NOMO-1 (cell line): Measurements from ENCODE around the gene IL1RAPL2.
"Not testable (repeated sequence)": the region's sequence is repeated elsewhere in the genome, so short reads cannot be mapped to it uniquely, and the experiment has no call there.

ENCODE experiments used
- DNase-seq, 2 experiments: peaks; one replicate each; lab custom pipeline; 2025; ENCODE audit not compliant: unreplicated experiment in 2 of 2; lab: John Stamatoyannopoulos, UW

IL1RAPL2 gene

DNA sequence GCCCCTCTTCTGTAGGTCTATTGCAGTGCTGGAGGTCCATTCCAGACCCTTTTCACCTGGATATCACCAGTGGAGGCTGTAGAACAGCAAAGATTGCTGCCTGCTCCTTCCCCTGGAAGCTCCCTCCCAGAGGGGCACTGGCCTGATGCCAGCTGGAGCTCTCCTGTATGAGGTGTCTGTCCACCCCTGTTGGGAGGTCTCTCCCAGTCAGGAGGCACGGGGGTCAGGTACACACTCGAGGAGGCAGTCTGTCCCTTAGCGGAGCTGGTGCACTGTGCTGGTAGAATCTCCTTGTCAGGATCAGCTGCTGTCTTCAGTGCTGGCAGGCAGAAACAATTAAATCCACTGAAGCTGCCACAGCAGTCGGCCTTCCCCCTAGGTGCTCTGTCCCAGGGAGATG lies 276.6 kb downstream of the IL1RAPL2 start:
- DNase-seq: no peak

GRCh38 chrX:104852241-104852640 lies 286.2 kb downstream of the IL1RAPL2 start:
- no peak for DNase-seq

DNA sequence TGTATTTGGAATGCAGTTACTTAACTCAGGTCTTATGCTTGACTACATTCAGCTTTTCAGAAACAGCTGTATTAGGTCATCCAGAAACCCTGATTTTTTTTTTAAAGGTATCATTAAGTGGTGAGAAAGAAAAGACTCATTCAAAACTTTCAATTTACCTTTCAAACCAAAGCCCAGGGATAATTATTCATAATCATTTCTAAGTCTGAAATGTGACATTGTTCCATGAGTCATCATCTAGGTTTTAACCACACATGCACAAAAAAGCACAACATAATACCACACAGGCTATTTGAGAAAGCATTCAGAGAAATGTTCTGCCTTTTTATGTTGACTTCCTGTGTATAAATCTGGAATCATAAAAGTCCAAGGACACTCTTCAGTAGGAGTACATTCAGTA lies 288.2 kb downstream of the IL1RAPL2 start:
- DNase-seq: no peak

GRCh38 chrX:104854790-104855340 lies 288.9 kb downstream of the IL1RAPL2 start:
- no peak for DNase-seq

- no peak for DNase-seq
These were observed 297.5 kb downstream of the IL1RAPL2 start for GRCh38 chrX:104863466-104863865.

DNA sequence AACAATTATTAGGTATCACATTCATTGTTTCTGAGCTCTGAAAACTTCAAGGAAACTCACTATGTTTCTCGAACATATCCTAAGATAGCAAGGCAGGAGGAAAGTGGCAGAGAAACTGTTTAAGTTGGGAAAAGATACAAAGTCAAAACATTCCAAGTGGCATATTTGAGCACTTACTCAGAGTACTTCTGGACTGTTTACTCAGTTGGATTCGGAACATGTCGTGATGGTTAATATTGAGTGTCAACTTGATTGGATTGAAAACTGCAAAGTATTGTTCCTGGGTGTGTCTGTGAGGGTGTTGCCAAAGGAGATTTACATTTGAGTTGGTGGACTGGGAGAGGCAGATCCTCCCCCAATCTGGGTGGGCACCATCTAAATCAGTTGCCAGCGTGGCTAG lies 298.3 kb downstream of the IL1RAPL2 start:
- no peak for DNase-seq

DNA sequence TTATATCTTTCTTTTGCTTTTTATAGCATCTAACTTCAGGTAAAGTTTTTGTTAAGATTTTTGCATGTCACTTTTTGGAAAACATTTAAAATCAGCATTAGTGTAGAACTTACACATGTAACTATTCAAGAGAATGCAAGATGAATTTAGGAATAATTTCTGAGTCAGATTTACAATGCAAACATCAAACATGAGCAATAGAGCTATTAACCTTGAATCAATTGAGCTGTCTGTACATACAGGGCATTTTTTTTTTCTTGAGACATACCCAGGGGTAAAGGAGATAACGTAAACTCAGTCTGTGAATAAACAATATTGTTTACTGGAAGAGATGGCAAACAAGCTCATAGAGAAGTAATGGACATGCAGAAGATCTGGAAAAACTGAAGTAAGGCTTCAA lies 311.5 kb downstream of the IL1RAPL2 start:
- DNase-seq: no peak

- DNase-seq: no peak
These were observed 336.1 kb downstream of the IL1RAPL2 start for GRCh38 chrX:104902070-104902469.

DNA sequence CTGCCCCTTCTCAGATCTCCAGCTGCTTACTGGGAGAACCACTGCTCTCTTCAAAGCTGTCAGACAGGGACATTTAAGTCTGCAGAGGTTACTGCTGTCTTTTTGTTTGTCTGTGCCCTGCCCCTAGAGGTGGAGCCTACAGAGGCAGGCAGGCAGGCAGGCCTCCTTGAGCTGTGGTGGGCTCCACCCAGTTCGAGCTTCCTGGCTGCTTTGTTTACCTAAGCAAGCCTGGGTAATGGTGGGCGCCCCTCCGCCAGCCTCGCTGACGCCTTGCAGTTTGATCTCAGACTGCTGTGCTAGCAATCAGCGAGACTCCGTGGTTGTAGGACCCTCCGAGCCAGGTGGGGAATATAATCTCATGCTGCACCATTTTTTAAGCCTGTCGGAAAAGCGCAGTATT lies 343.7 kb downstream of the IL1RAPL2 start:
- DNase-seq: not testable (repeated sequence)

- DNase-seq: no peak
These were observed 347.3 kb downstream of the IL1RAPL2 start for GRCh38 chrX:104913348-104913747.

DNA sequence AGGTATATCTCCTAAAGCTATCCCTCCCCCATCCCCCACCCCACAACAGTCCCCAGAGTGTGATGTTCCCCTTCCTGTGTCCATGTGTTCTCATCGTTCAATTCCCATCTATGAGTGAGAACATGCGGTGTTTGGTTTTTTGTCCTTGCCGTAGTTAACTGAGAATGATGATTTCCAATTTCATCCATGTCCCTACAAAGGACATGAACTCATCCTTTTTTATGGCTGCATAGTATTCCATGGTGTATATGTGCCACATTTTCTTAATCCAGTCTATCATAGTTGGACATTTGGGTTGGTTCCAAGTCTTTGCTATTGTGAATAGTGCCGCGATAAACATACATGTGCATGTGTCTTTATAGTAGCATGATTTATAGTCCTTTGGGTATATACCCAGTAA lies 348.7 kb downstream of the IL1RAPL2 start:
- not testable (repeated sequence) for DNase-seq

DNA sequence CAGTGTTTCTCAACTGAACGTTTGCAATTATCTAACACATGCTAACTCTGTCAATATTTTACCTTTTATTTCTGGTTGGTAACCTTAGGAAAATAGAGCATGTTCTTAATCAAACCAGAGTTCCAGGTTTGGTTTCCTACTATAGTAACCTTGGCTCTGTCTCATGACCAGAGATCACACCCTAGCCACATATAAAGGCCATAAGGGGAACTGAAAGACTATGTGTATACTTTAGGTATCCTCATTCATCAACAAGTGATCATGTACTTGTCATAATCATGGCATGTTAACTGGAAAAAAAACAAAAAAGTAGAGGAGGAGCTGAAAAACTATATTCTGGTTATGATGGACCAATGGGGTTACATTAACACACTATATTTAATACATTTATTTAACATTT lies 352.1 kb downstream of the IL1RAPL2 start:
- no peak for DNase-seq

DNA sequence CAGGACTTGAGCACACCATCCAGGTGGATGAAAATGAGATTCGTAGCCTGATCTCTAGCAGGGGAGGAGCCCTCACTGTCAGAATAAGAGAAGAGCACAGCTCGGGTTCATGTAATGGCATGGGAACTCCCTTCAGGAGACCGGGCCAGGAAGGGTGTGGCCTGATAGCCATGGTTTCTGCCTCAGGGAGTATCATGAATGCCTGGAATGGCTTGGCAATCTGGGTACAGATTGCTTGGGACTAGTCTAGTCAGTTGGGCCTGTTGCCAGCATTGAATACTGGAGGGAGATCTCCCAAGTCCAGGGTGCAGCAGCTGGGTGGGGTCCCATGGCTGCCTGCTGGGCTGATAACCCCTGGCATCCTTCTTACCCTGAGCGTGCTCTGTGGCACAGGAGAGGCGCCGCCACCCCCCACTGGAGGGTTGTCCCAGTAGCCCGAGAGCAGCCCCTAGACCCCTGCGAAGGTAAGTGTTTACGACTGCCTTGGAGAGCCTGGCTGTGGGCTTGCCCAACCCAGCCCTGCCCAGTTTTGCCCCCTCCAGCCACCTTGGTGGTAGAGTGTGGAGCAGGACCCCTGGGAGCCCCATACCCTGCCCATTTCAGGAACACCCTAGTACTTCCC lies 355.7 kb downstream of the IL1RAPL2 start:
- no peak for DNase-seq

GRCh38 chrX:104922206-104922621 lies 356.2 kb downstream of the IL1RAPL2 start:
- DNase-seq: peak; percentile 74 to 81

GRCh38 chrX:104929324-104929723 lies 363.3 kb downstream of the IL1RAPL2 start:
- DNase-seq: no peak

DNA sequence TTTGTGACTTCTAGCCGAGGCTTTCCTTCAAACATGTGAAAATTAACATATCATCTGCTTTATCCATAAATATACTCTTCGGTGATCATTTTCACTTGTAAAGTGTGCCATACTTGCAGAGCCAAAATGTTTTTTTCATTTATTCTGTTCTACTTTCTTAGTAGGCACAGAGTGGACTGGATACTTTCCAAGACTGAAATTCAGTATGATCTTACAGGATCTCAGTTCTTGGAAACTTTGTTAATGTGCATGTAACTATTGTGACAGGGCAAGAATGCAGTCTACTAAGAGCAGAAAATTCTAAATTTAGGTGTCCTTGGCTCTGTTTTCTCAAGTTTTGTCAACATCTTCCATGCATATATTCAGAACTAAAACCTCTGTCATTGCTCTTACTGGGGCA lies 369.6 kb downstream of the IL1RAPL2 start:
- no peak for DNase-seq

DNA sequence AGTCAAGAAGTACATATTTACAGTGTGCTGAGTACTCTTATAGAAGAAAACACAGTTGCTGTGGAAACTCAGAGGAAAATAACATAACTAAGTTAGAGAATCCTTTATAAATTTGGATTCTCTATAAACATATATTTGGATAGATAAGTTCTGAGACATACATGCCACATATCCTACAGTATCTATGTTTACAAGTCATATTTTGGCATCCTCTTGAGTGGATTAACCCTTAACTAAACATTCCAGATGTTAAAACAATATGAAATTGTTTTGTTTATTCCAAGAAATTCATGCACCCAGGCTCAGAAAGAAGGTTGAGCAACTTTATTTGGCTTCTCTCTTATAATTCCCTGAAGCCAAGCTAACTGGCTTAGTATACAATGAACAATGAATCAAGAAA lies 387.3 kb downstream of the IL1RAPL2 start:
- no peak for DNase-seq

- DNase-seq: no peak
These were observed 395.9 kb downstream of the IL1RAPL2 start for GRCh38 chrX:104961926-104962325.

DNA sequence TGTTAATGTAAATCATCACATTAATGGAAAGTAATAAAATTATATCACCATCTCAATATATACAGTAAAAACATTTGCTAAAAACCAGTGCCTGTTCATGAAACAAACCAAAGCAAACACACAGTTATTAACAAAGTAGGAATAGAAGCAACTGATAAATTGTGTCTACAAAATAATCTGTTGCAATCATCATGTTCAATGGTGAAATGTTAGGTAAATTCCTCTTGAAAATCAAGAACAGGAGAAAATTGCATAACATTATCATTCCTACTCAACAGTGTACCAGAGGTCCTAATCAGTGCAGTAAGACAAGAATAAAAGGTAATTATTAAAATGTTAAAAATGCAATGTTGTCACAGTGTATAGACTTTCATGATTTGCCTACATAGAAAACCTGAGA lies 402.2 kb downstream of the IL1RAPL2 start:
- no peak for DNase-seq

DNA sequence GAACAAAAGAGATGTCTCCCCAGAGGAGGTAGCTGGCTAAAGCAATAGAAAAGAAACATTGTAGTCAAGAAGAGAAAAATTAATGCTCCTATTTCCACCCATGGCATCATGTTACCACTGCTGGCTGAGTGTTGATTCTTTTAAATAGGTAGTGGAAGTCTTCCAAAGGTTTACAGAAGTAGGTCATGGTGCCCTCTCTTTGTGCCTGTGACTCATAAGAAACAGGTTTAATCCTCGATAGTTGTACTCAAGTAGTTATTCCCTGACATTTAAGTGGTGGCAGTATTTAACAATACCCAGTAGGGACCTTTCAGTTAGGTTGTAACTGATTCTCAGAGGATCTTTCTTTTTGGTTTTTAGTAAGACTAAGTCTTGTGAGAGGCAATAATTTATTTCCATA lies 406.7 kb downstream of the IL1RAPL2 start:
- DNase-seq: no peak

GRCh38 chrX:104987063-104987462 lies 421.1 kb downstream of the IL1RAPL2 start:
- DNase-seq: no peak

DNA sequence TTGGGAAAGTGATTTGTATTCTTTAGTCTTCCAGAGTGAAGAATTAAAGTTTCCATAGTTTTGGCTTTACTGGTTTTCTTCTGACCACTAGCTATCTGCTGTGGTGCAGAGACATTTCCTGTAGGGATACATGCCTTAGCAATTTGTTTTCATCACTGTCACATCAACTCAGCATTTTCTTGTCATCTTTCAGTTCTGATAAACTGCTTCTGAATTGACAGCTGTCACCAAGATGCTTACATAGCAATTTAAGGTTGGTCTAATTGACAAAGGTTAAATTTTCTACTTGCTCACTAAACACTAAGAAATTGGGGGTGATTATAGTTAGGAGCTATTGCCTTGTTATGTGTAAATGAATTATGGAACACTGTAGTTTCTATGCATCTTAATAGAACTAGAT lies 422.0 kb downstream of the IL1RAPL2 start:
- DNase-seq: no peak

DNA sequence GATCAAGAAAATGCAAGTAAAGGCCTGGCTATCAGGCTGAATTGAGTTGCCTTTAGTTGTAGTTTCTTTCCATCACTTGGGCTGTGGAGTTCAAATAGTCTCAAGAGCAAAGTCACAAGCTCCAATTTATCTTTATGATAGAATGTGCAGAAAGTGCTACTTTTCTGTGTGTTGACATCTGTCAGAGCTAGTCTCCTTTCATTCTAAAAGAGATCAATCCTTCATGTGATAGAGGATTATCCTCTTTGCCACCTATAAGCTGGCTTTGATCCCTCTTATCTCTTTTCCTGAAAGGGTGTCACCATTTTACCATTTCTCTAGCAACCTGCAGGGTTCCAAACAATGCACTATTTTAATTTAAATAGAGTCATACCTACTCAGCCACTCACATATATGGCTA lies 429.5 kb downstream of the IL1RAPL2 start:
- no peak for DNase-seq
